ENCODE results near the gene FRMD4A. TPM values are rescaled to one million over a fixed set of nuclear protein-coding genes. Genes with fewer than 3 reads are reported as not detected.
A peak's percentile ranks its signal among the peaks of the same experiment; 100 is the strongest.

The FRMD4A gene
- total RNA-seq, 6 donors from 2014 or later, result 22.3 to 114 (median 52.3) TPM

GRCh38 chr10:13961097-13961496 is 369.6 kb downstream of the FRMD4A start:
- no peaks in the 10 kb centered on the region for H3K36me3 ChIP-seq
- WGBS, 2 donors, result 33 to 48% methylated on average over 5 of the region's 5 CpGs
- H3K9me3 ChIP-seq, result no peaks in the 10 kb centered on the region
- no peak for TF ChIP-seq CTCF (IDR thresholded peaks at IDR 0.05)
- TF ChIP-seq POLR2AphosphoS5 (IDR thresholded peaks at IDR 0.05), result peak in 1 of 2 donors; percentile 26
- H3K4me1 ChIP-seq, result peaks cover 5 to 15% (median 9%) of the 10 kb centered on the region in 4 donors
- H3K27me3 ChIP-seq, result no peaks in the 10 kb centered on the region
- ATAC-seq (ENCODE audit: low FRiP score in 2 of 2) (peak in 1 of 2 donors; percentile 75), DNase-seq (no peak)
- peak overlapping the region in 2 of 4 donors; percentile 10 to 43 for H3K27ac ChIP-seq
- no peak overlapping the region for H3K4me3 ChIP-seq

GRCh38 chr10:13960603-13961002 is 370.1 kb downstream of the FRMD4A start:
- TF ChIP-seq POLR2AphosphoS5 (IDR thresholded peaks at IDR 0.05) (no peak), POLR2A (IDR thresholded peaks at IDR 0.05) (no peak), EP300 (IDR thresholded peaks at IDR 0.05) (no peak), CTCF (IDR thresholded peaks at IDR 0.05) (no peak)
- Histone ChIP-seq H3K9me3 (no peaks in the 10 kb centered on the region), H3K4me1 (peaks cover 5 to 15% (median 9%) of the 10 kb centered on the region in 4 donors), H3K27ac (peak overlapping the region in 3 of 4 donors; percentile 10 to 43 (median 17)), H3K27me3 (no peaks in the 10 kb centered on the region), H3K4me3 (no peak overlapping the region), H3K36me3 (no peaks in the 10 kb centered on the region)
- DNase-seq (no peak), ATAC-seq (ENCODE audit: low FRiP score in 2 of 2) (no peak)
- WGBS, 2 donors, result 73 to 88% methylated on average over 3 of the region's 3 CpGs

- no peaks in the 10 kb centered on the region for H3K36me3 ChIP-seq
- H3K4me1 ChIP-seq, result peaks cover 5 to 15% (median 9%) of the 10 kb centered on the region in 4 donors
- TF ChIP-seq POLR2A (IDR thresholded peaks at IDR 0.05) (no peak), CTCF (IDR thresholded peaks at IDR 0.05) (no peak), EP300 (IDR thresholded peaks at IDR 0.05) (no peak), POLR2AphosphoS5 (IDR thresholded peaks at IDR 0.05) (peak in 1 of 2 donors; percentile 17)
- no peaks in the 10 kb centered on the region for H3K9me3 ChIP-seq
- no peak for DNase-seq
- no peak for ATAC-seq (ENCODE audit: low FRiP score in 2 of 2)
- 50 to 52% methylated on average over 16 to 18 of the region's 18 CpGs for WGBS, 2 donors
- no peaks in the 10 kb centered on the region for H3K27me3 ChIP-seq
- H3K27ac ChIP-seq, result peak overlapping the region in 2 of 4 donors; percentile 17 to 43
- H3K4me3 ChIP-seq, result peak overlapping the region in 2 of 4 donors; percentile 13 to 15
These were observed 371.0 kb downstream of the FRMD4A start for GRCh38 chr10:13959443-13960359.

- TF ChIP-seq CTCF (IDR thresholded peaks at IDR 0.05), result no peak
- TF ChIP-seq POLR2A (IDR thresholded peaks at IDR 0.05), result no peak
- no peak for TF ChIP-seq POLR2AphosphoS5 (IDR thresholded peaks at IDR 0.05)
- TF ChIP-seq EP300 (IDR thresholded peaks at IDR 0.05), result no peak
- Histone ChIP-seq H3K9me3 (no peaks in the 10 kb centered on the region), H3K36me3 (no peaks in the 10 kb centered on the region), H3K4me1 (peaks cover 5 to 15% (median 9%) of the 10 kb centered on the region in 4 donors), H3K27me3 (no peaks in the 10 kb centered on the region), H3K4me3 (no peak overlapping the region), H3K27ac (no peak overlapping the region)
- ATAC-seq (ENCODE audit: low FRiP score in 2 of 2) (no peak), DNase-seq (no peak)
- WGBS, 2 donors, result 80 to 83% methylated on average over 9 of the region's 9 CpGs
These were observed 372.9 kb downstream of the FRMD4A start for GRCh38 chr10:13957856-13958255.

Measured in upper lobe of left lung (tissue), 6 donors.